Left ventricle myocardium inferior (tissue), 1 donor: Measurements from ENCODE around the gene SAMD4B. TPM values are rescaled to one million over a fixed set of nuclear protein-coding genes. Genes with fewer than 3 reads are reported as not detected.
A peak's percentile ranks its signal among the peaks of the same experiment; 100 is the strongest.

ENCODE experiments used
- DNase-seq: peaks from one replicate; pipeline ENCODE4 v3.0.0-alpha.2; 2020
- H3K27ac ChIP-seq: fragments of 200-600 bp; replicated peaks from 2 replicates; pipeline ENCODE4 v1.8.0; 2021
- H3K27me3 ChIP-seq: fragments of 200-600 bp; 2 replicates; pipeline ENCODE4 v1.8.0; 2021; ENCODE audit warnings: low read depth
- H3K36me3 ChIP-seq: fragments of 200-600 bp; 2 replicates; pipeline ENCODE4 v1.8.0; 2021
- H3K4me1 ChIP-seq: fragments of 200-600 bp; 2 replicates; pipeline ENCODE4 v1.8.0; 2021
- H3K4me3 ChIP-seq: fragments of 200-600 bp; 2 replicates; pipeline ENCODE4 v1.8.0; 2021; ENCODE audit warnings: mild to moderate bottlenecking, moderate library complexity
- H3K9me3 ChIP-seq: fragments of 200-600 bp; replicated peaks from 2 replicates; pipeline ENCODE4 v1.8.0; 2021
- CTCF ChIP-seq: fragments of 200-600 bp; IDR thresholded peaks from 2 replicates; pipeline ENCODE4 v1.8.0; 2021; ENCODE audit warnings: antibody characterized with exemption, mild to moderate bottlenecking, borderline replicate concordance
- intact Hi-C: fragments of 100-400 bp; cut with micrococcal nuclease; formaldehyde crosslinking; loops from one replicate; pipeline ENCODE4 v1.11.0; 2022
- long read RNA-seq: library from polyadenylated mRNA; unstranded; transcript quantifications from one replicate; pipeline ENCODE4 v2.0.0, GENCODE V29; 2021
- total RNA-seq: library from RNA; stranded (reverse); fragmentation: NEBNext Ultra II Directional; extraction: Animal tissue kit (Norgen Biotek cat#: 25700); gene quantifications from one replicate; pipeline ENCODE4 v1.2.1, GENCODE V29; 2021
- donor health status: DM: no; HTN: yes; CAD: no; lungs with severe emphysema.

SAMD4B gene
- total RNA-seq, result 47.9 TPM
- long read RNA-seq, transcript SAMD4B-213 (12 exons, 3,664 nt), result major isoform, 14 of 122 reads
- long read RNA-seq, partial matches to known transcripts, result 43 of 122 reads
- long read RNA-seq, other reads (novel, unspliced or antisense), result 59 of 122 reads

- intact Hi-C loops, result no loop called here
- no peaks in the 10 kb centered on the region for H3K36me3 ChIP-seq
- peaks cover 63% of the 10 kb centered on the region for H3K4me1 ChIP-seq
- H3K27me3 ChIP-seq, result no peaks in the 10 kb centered on the region
- no peaks in the 10 kb centered on the region for H3K9me3 ChIP-seq
- DNase-seq, result peak; percentile 99
- H3K27ac ChIP-seq, result peak within 1 kb of the TSS; percentile 95
- H3K4me3 ChIP-seq, result peak within 1 kb of the TSS; percentile 93
- TF ChIP-seq CTCF, result peak; percentile 89
These were observed at the start of gene SAMD4B for GRCh38 chr19:39341719-39342604. Gene SAMD4B, plus strand, starts transcription at chr19:39342421. Its CDS starts 14,473 bp downstream, at chr19:39356894.

DNA sequence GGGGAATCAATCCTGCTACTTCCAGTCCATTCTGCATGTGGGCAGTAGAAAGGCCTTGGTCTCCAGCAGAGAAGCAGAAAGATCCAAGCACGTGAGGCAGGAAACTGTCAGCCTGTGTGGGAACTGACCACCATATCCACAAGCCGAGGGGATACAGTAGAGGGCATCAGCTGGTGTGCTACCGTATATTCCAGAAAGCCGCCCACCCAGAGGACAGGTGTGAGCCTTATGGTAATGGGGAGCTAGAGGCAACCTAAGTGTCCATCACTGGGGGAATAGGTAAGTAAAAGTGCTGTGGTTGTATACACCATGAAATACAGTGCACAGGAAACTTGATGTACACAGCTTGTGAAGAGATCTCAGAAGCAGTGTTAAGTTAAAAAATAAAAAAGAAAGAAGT lies 48.8 kb upstream of the SAMD4B start:
- no peak for DNase-seq
- Histone ChIP-seq H3K9me3 (peaks cover 12% of the 10 kb centered on the region), H3K36me3 (no peaks in the 10 kb centered on the region), H3K27ac (no peak overlapping the region), H3K4me1 (no peaks in the 10 kb centered on the region), H3K27me3 (peaks cover 89% of the 10 kb centered on the region), H3K4me3 (no peak overlapping the region)
- TF ChIP-seq CTCF, result no peak
- intact Hi-C loops, result no loop called here

- intact Hi-C loops, result no loop called here
- H3K9me3 ChIP-seq, result no peaks in the 10 kb centered on the region
- no peak within 1 kb of the TSS for H3K4me3 ChIP-seq
- peaks cover 97% of the 10 kb centered on the region for H3K27me3 ChIP-seq
- H3K4me1 ChIP-seq, result no peaks in the 10 kb centered on the region
- H3K36me3 ChIP-seq, result no peaks in the 10 kb centered on the region
- DNase-seq, result no peak
- TF ChIP-seq CTCF, result no peak
- no peak within 1 kb of the TSS for H3K27ac ChIP-seq
These were observed 46.1 kb upstream of the SAMD4B start, which contains the start of gene IFNL1 for GRCh38 chr19:39296055-39296645. Gene IFNL1, plus strand, starts transcription at chr19:39296407. Its CDS starts 15 bp downstream, at chr19:39296422.

- no peak for TF ChIP-seq CTCF
- intact Hi-C loops, result no loop called here
- Histone ChIP-seq H3K4me3 (no peak overlapping the region), H3K27me3 (peaks cover 97% of the 10 kb centered on the region), H3K36me3 (no peaks in the 10 kb centered on the region), H3K9me3 (no peaks in the 10 kb centered on the region), H3K4me1 (no peaks in the 10 kb centered on the region), H3K27ac (no peak overlapping the region)
- DNase-seq, result no peak
These were observed 45.3 kb upstream of the SAMD4B start for GRCh38 chr19:39296906-39297305.

- Histone ChIP-seq H3K9me3 (no peaks in the 10 kb centered on the region), H3K4me3 (no peak overlapping the region), H3K27ac (no peak overlapping the region), H3K27me3 (peaks cover 95% of the 10 kb centered on the region), H3K4me1 (no peaks in the 10 kb centered on the region), H3K36me3 (no peaks in the 10 kb centered on the region)
- TF ChIP-seq CTCF, result no peak
- DNase-seq, result no peak
- intact Hi-C loops, result no loop called here
These were observed 44.1 kb upstream of the SAMD4B start for GRCh38 chr19:39297931-39298634.
